GM06990 (cell line): Measurements from ENCODE around the gene PRTG.
"Not testable (repeated sequence)": the region's sequence is repeated elsewhere in the genome, so short reads cannot be mapped to it uniquely, and the experiment has no call there.

ENCODE experiments used
- DNase-seq: peaks from one replicate; pipeline ENCODE4 v3.0.0-alpha.2; 2011; ENCODE audit not compliant: insufficient read length; ENCODE audit errors: extremely low read depth
- H3K27me3 ChIP-seq: replicated peaks from 2 replicates; pipeline ENCODE4 v1.6.0; 2011; ENCODE audit warnings: low read length; ENCODE audit not compliant: control insufficient read depth, insufficient read depth
- H3K36me3 ChIP-seq: 2 replicates; pipeline ENCODE4 v1.5.1; 2011; ENCODE audit warnings: low read length; ENCODE audit not compliant: control insufficient read depth, insufficient read depth
- H3K4me3 ChIP-seq: replicated peaks from 2 replicates; pipeline ENCODE4 v1.5.1; 2011; ENCODE audit warnings: low read depth, mild to moderate bottlenecking, control low read depth, low read length
- CTCF ChIP-seq: IDR thresholded peaks from 2 replicates; pipeline ENCODE4 v1.5.1; 2011; ENCODE audit warnings: low read length, control low read depth, mild to moderate bottlenecking, inconsistent platforms; ENCODE audit not compliant: insufficient read depth, poor library complexity, severe bottlenecking

PRTG gene

GRCh38 chr15:55770261-55770660 is 27.3 kb upstream of the PRTG start:
- Histone ChIP-seq H3K27me3 (no peaks in the 10 kb centered on the region), H3K36me3 (no peaks in the 10 kb centered on the region), H3K4me3 (no peak overlapping the region)
- DNase-seq = no peak
- TF ChIP-seq CTCF = no peak

- DNase-seq = no peak
- Histone ChIP-seq H3K27me3 (no peaks in the 10 kb centered on the region), H3K4me3 (no peak overlapping the region), H3K36me3 (no peaks in the 10 kb centered on the region)
- no peak for TF ChIP-seq CTCF
These were observed 25.8 kb upstream of the PRTG start for GRCh38 chr15:55768670-55769185.

- DNase-seq = no peak
- Histone ChIP-seq H3K4me3 (no peak overlapping the region), H3K36me3 (no peaks in the 10 kb centered on the region), H3K27me3 (no peaks in the 10 kb centered on the region)
- no peak for TF ChIP-seq CTCF
These were observed 23.7 kb upstream of the PRTG start for GRCh38 chr15:55766676-55767075.

- TF ChIP-seq CTCF = no peak
- Histone ChIP-seq H3K27me3 (no peaks in the 10 kb centered on the region), H3K36me3 (no peaks in the 10 kb centered on the region), H3K4me3 (no peak overlapping the region)
- no peak for DNase-seq
These were observed 21.4 kb upstream of the PRTG start for GRCh38 chr15:55764398-55764797.

GRCh38 chr15:55758580-55758986 is 15.6 kb upstream of the PRTG start:
- no peaks in the 10 kb centered on the region for H3K36me3 ChIP-seq
- no peak overlapping the region for H3K4me3 ChIP-seq
- TF ChIP-seq CTCF = no peak
- no peak for DNase-seq
- no peaks in the 10 kb centered on the region; the same call in 1 of the 2 replicates for H3K27me3 ChIP-seq

GRCh38 chr15:55753433-55753832 is 10.5 kb upstream of the PRTG start:
- H3K36me3 ChIP-seq, H3K4me3 ChIP-seq, H3K27me3 ChIP-seq, DNase-seq: not testable (repeated sequence)
